ENCODE measurements around the gene SH2B2.

SH2B2 gene

DNA sequence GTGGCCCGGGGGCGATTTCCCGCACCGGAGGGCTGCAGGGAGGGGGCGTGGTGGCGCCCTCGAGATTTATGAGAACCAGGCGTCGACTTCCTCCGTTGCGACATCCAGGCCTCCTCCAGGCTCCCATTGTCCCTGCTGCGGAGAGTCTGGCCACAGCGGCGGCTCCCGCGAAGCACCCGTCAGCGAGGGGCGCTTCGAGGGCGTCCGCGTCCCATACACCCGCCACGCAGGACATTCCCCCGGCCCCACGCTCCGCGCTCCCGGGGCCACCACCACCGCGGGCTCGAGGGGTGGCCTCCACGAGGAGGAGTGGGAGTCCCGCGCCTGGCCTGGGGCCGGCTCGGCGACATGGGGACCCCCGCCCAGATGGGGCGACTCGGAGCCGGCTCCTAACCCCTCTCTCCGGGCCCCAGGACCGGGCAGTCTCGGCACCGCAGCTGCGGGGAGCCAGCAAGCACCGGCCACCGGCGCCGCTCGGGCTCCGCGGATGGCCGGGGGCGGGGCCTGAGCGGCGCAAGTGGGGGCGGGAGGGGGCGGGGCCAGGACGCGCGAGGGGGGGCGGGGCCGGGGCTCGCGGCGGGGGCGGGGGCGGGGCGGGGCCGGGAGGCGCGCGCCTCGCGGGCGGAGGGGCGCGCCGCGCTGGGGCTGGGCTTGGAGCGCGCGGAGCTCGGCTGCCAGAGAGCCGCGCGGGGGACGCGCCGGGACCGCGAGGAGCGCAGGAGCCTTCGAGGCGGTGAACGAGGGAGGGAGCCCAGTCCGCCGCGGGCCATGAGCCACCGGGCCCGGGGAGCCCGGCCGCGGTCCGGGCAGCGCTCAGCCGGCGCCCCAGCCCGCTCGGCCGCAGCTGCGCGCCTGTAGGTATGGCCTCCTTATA lies at the start of gene SH2B2:
SH2B2 (plus strand) TSS at position 632 of the 874 bp plus-strand sequence. CDS start 13,683 bp downstream, outside the sequence.
- Histone ChIP-seq H3K36me3 (ENCODE audit: control insufficient read depth, insufficient read depth, low read length) (no peaks in the 10 kb centered on the region), H3K9ac (ENCODE audit: low read length) (peak within 1 kb of the TSS; percentile 40), H3K27ac (ENCODE audit: low read depth, low read length) (peak within 1 kb of the TSS; percentile 72), H3K27me3 (ENCODE audit: control insufficient read depth, insufficient read depth, low read length) (no peaks in the 10 kb centered on the region), H3K4me1 (ENCODE audit: control insufficient read depth, insufficient read depth, low read length) (peaks cover 2% of the 10 kb centered on the region), H3K4me3 (ENCODE audit: low read length) (peak within 1 kb of the TSS; percentile 81)

DNA sequence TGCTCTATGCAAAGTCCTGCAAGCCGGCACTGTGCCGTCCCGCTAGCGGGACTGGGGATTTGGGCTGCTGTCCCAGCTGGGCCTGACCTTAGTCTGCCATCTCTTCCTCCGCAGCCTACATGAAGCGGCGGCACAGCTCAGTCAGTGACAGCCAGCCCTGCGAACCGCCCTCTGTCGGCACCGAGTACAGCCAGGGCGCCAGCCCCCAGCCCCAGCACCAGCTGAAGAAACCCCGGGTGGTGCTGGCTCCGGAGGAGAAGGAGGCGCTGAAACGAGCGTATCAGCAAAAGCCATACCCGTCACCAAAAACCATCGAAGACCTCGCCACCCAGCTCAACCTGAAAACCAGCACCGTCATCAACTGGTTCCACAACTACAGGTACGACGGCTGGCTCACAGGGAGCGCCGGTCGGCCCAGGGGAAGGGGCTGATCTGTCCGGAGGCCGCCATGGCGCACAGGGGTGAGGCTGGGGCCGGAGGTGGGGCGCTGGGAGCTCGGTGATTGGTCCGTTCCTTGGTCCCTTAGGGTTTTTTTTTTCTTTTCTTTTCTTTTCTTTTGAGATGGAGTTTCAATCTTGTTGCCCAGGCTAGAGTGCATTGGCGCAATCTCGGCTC lies 47.4 kb upstream of the SH2B2 start:
- Histone ChIP-seq H3K27me3 (ENCODE audit: control insufficient read depth, insufficient read depth, low read length) (no peaks in the 10 kb centered on the region), H3K36me3 (ENCODE audit: control insufficient read depth, insufficient read depth, low read length) (peaks cover 11% of the 10 kb centered on the region), H3K9ac (ENCODE audit: low read length) (no peak overlapping the region), H3K27ac (ENCODE audit: low read depth, low read length) (no peak overlapping the region), H3K4me1 (ENCODE audit: control insufficient read depth, insufficient read depth, low read length) (no peaks in the 10 kb centered on the region), H3K4me3 (ENCODE audit: low read length) (no peak overlapping the region)

DNA sequence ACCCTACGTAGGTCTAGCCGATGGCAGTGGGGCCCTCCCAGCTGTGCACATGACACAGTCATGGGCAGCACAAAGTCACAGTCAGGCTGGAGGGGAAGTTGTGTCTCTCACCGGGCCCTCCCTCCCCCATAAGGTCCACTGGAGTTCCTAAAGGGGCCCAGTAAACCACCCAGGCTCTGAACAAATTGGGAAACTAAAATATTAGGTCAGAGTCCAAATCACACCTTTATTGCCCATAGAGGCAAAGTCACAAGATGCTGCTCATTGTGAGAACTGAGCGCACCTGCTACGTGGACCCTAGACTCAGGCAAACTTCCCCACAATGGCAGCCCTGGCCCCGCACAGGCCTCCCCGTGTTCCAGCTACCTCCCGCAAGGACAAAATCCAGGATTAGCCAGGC lies 45.2 kb upstream of the SH2B2 start:
- H3K9ac ChIP-seq (ENCODE audit: low read length), result no peak overlapping the region
- peaks cover 12% of the 10 kb centered on the region for H3K36me3 ChIP-seq (ENCODE audit: control insufficient read depth, insufficient read depth, low read length)
- H3K27ac ChIP-seq (ENCODE audit: low read depth, low read length), result no peak overlapping the region
- no peak overlapping the region for H3K4me3 ChIP-seq (ENCODE audit: low read length)
- no peaks in the 10 kb centered on the region for H3K27me3 ChIP-seq (ENCODE audit: control insufficient read depth, insufficient read depth, low read length)
- H3K4me1 ChIP-seq (ENCODE audit: control insufficient read depth, insufficient read depth, low read length), result no peaks in the 10 kb centered on the region

DNA sequence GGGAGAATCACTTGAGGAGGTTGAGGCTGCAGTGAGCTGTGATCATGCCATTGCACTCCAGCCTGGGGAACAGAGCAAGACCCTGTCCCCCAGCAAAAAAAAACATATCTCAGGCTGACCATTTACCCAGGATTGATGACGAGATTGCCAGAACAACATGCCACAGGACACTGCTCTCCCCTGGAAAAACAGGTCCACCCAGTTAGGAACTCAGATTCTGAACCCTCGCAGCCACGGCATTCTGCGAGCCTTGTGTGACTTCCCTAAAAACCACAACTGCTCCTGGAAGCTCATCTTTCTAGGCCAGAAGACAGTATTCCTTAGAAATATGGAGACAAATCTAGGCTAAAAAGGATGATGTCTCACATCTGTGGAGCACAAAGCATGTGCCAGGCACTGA lies 42.1 kb upstream of the SH2B2 start:
- no peak overlapping the region for H3K4me3 ChIP-seq (ENCODE audit: low read length)
- H3K27ac ChIP-seq (ENCODE audit: low read depth, low read length), result no peak overlapping the region
- peaks cover 12% of the 10 kb centered on the region for H3K36me3 ChIP-seq (ENCODE audit: control insufficient read depth, insufficient read depth, low read length)
- no peaks in the 10 kb centered on the region for H3K4me1 ChIP-seq (ENCODE audit: control insufficient read depth, insufficient read depth, low read length)
- H3K9ac ChIP-seq (ENCODE audit: low read length), result no peak overlapping the region
- H3K27me3 ChIP-seq (ENCODE audit: control insufficient read depth, insufficient read depth, low read length), result no peaks in the 10 kb centered on the region

DNA sequence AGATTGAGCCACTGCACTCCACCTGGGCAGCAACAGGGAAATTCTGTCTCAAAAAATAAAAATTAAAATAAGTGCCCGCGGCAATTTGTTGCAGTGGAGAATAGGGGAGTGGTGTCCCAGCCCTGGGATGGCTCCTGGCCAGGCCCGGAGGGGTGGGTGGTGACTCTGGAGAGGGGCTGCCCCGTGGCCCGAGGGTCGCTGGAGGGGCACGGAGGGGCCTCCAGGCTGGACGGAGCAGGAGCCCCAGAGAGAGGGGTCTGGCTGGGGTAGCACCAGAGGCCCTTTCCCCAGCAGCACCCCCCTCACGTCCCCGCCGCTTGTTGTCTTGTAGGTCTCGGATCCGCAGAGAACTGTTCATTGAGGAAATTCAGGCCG lies 38.6 kb upstream of the SH2B2 start:
- Histone ChIP-seq H3K4me3 (ENCODE audit: low read length) (no peak overlapping the region), H3K9ac (ENCODE audit: low read length) (no peak overlapping the region), H3K27ac (ENCODE audit: low read depth, low read length) (no peak overlapping the region), H3K4me1 (ENCODE audit: control insufficient read depth, insufficient read depth, low read length) (no peaks in the 10 kb centered on the region), H3K27me3 (ENCODE audit: control insufficient read depth, insufficient read depth, low read length) (no peaks in the 10 kb centered on the region), H3K36me3 (ENCODE audit: control insufficient read depth, insufficient read depth, low read length) (peaks cover 6% of the 10 kb centered on the region)

DNA sequence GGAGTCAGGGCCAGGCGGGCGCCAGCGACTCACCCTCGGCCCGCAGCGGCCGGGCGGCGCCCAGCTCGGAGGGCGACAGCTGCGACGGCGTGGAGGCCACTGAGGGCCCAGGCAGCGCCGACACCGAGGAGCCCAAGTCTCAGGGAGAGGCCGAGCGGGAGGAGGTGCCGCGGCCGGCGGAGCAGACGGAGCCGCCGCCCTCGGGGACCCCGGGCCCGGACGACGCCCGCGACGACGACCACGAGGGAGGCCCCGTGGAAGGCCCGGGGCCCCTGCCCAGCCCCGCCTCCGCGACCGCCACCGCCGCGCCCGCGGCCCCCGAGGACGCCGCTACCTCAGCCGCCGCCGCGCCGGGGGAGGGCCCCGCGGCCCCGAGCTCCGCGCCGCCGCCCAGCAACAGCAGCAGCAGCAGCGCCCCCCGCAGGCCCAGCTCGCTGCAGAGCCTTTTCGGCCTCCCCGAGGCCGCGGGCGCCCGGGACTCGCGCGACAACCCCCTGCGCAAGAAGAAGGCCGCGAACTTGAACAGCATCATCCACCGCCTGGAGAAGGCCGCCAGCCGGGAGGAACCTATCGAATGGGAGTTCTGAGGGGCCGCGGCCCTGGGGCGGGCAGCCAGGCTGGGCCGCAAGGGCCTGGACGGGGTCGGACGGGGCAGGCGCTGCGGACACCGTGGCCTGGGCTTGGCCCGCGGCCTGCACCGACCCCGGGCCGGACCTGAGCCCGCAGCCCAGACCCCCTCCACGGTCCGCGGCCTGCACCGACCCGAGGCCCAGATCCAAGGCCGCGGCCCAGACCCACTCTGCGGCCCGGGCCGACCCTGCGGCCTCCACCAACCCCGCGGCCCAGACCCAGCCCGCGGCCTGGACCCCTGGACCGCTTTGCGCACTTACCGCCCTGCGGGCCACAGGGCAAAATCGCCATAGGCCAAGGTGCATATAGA lies 37.9 kb upstream of the SH2B2 start:
- Histone ChIP-seq H3K36me3 (ENCODE audit: control insufficient read depth, insufficient read depth, low read length) (peaks cover 6% of the 10 kb centered on the region), H3K27ac (ENCODE audit: low read depth, low read length) (no peak overlapping the region), H3K4me3 (ENCODE audit: low read length) (no peak overlapping the region)

DNA sequence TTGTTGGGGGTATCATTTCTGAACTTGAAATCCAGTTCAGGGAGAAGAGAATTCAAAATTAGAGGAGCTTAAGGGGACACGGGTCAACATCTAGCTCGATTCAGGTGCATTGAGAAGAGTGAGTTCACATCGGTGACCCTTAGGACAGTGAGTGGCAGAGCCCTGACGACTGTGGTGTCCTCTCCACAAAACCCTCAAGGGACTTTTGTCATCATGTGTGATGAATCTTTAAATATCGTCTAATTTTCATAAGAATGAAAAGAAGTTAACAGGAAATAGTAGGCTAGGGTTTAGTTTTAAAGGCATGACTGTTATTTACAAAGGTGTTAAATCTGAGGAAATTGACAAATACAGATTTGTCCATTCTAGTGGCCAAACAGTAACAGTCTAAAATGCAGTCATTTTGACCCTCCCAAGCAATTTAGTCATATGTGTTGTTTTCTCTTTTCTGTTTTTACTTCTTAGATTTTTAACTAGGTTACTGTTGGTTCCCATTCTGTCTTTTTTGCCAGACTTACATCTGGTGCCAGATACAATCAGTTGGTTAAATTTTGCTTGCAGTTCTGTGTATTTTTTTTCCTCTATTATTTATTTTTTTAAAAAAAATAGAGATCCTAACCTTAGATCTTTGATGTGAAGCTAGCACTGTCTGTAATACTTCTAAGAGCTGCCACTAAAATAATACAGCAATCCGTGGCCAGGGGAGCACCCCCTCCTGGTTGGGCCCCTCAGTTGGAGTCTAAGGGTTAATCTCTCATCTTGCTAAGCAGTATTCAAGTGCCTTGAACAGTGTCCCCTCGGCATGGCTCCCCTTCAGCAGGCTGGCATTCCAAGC lies 34.9 kb upstream of the SH2B2 start:
- H3K9ac ChIP-seq (ENCODE audit: low read length), result no peak overlapping the region
- no peak overlapping the region for H3K4me3 ChIP-seq (ENCODE audit: low read length)
- no peaks in the 10 kb centered on the region for H3K27me3 ChIP-seq (ENCODE audit: control insufficient read depth, insufficient read depth, low read length)
- H3K4me1 ChIP-seq (ENCODE audit: control insufficient read depth, insufficient read depth, low read length), result no peaks in the 10 kb centered on the region
- no peak overlapping the region for H3K27ac ChIP-seq (ENCODE audit: low read depth, low read length)
- peaks cover 3% of the 10 kb centered on the region for H3K36me3 ChIP-seq (ENCODE audit: control insufficient read depth, insufficient read depth, low read length)

More for the DNA sequence above, 37.9 kb upstream of the SH2B2 start:
- H3K27me3 ChIP-seq (ENCODE audit: control insufficient read depth, insufficient read depth, low read length), result no peaks in the 10 kb centered on the region
- no peak overlapping the region for H3K9ac ChIP-seq (ENCODE audit: low read length)
- no peaks in the 10 kb centered on the region for H3K4me1 ChIP-seq (ENCODE audit: control insufficient read depth, insufficient read depth, low read length)

DNA sequence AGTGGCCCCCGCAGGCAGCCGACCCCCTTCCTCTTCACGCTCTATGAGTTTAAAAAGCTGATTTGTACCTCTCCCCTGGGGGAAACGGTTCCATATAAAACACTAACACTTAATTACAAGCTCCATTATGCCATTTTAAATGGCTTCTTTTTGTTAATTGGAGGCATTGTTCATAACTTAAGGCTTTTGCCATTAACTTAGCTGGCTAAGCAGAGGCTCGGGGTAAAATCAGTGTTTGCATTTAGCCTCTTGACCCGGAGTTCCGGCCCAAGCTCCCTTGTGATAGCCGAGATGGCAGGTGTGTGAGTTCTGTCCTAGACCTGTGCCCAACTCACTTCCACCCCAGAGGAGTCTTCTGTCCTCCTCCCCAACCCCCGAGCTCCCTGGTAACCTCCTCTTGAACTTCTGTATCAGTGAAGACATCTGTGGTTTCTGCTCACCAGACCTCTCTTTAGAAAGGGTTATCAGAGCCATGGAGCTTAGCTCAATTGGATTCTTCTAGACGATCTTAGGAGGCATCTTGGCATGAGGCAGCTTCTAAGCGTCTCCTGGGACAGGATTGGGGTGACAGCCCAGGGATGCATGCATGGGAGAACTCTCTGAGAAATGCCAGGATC lies 34.2 kb upstream of the SH2B2 start:
- Histone ChIP-seq H3K27ac (ENCODE audit: low read depth, low read length) (no peak overlapping the region), H3K9ac (ENCODE audit: low read length) (no peak overlapping the region), H3K4me3 (ENCODE audit: low read length) (no peak overlapping the region), H3K36me3 (ENCODE audit: control insufficient read depth, insufficient read depth, low read length) (peaks cover 3% of the 10 kb centered on the region), H3K4me1 (ENCODE audit: control insufficient read depth, insufficient read depth, low read length) (no peaks in the 10 kb centered on the region), H3K27me3 (ENCODE audit: control insufficient read depth, insufficient read depth, low read length) (no peaks in the 10 kb centered on the region)

DNA sequence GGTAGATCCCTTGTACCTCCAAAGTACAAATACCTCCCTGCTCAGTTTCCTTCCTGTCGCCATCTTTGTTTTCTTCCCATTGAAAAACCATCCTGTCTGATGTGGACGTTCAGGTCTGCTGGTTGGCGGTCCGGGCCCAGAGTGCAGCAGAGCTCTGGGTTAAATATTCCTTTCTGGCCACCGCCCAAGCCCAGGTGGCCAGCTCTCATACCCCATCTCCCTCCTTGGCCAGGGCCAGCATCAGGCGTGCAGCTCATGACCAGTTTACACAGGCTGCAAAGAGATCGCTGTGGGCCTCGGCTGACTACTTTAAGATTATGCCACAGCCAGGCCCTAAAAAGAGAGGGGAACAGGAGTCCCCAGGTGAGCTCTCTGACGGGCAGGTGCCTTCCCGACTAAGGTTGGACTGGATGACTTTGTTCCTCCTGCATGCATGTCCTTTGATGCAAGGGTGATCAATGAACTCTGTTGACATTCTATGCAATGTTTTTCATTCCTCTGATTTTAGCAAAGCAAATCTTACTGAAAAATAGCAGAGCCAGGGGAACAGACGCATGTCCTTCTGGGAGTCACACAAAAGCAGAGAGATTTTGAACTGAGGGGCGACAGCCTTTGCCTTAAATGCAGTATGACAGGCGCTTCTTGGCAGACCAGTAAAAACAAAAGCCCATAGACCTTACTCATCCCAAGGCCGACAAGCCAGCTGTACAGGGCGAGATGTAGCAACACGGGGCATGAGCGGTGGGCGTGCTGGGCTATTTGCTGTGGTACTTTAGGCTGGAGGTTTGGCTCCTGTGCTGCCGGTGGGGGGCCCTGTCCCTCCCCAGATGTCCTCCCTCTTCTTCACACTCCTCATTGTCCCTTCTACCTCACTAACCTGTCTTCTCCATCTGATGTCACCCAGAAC lies 33.3 kb upstream of the SH2B2 start:
- no peak overlapping the region for H3K27ac ChIP-seq (ENCODE audit: low read depth, low read length)
- no peaks in the 10 kb centered on the region for H3K4me1 ChIP-seq (ENCODE audit: control insufficient read depth, insufficient read depth, low read length)
- H3K27me3 ChIP-seq (ENCODE audit: control insufficient read depth, insufficient read depth, low read length), result no peaks in the 10 kb centered on the region
- no peak overlapping the region for H3K4me3 ChIP-seq (ENCODE audit: low read length)
- H3K9ac ChIP-seq (ENCODE audit: low read length), result no peak overlapping the region
- peaks cover 3% of the 10 kb centered on the region for H3K36me3 ChIP-seq (ENCODE audit: control insufficient read depth, insufficient read depth, low read length)

DNA sequence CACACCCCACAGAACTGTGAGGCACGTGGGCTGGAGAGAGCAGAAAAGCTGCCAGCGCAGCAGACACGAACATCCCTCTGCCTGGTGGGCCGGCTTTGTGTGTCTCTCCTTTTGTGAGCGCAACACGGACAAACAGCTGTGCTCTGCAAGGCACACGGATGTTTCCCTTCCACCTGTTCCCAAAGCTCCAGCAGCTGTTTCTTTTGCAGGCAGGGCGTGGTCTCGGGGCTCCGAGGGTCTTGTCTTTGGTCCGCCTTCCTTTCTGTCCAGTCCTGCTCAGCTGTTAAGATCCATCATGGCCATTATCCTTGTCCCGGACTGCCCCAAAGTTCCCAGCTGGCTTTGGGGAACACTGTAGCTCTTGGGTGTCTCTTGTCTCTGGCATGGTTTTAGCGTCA lies 32.7 kb upstream of the SH2B2 start:
- no peak overlapping the region for H3K4me3 ChIP-seq (ENCODE audit: low read length)
- no peak overlapping the region for H3K27ac ChIP-seq (ENCODE audit: low read depth, low read length)
- H3K36me3 ChIP-seq (ENCODE audit: control insufficient read depth, insufficient read depth, low read length), result peaks cover 3% of the 10 kb centered on the region
- H3K4me1 ChIP-seq (ENCODE audit: control insufficient read depth, insufficient read depth, low read length), result no peaks in the 10 kb centered on the region
- no peak overlapping the region for H3K9ac ChIP-seq (ENCODE audit: low read length)
- H3K27me3 ChIP-seq (ENCODE audit: control insufficient read depth, insufficient read depth, low read length), result no peaks in the 10 kb centered on the region

DNA sequence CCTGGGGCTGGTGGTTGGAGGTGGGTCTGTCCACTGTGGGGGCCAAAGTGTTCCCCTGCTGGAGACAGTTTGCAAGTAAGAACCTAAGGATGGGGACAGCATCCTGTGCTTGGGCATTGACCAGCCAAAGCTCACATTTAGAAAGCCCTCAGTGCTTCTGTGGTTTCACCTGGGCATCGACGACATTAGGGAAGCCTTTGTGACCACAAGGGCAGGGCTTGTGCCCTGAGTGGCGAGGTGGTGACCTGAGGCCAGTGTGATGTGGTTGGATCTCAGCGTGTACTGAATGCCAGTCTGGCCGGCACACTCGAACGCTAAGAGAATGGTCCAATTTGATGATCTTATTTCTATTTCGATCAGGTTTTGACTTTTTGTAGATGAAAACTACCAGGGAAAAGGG lies 32.1 kb upstream of the SH2B2 start:
- H3K4me3 ChIP-seq (ENCODE audit: low read length), result no peak overlapping the region
- no peaks in the 10 kb centered on the region for H3K27me3 ChIP-seq (ENCODE audit: control insufficient read depth, insufficient read depth, low read length)
- no peak overlapping the region for H3K9ac ChIP-seq (ENCODE audit: low read length)
- no peaks in the 10 kb centered on the region for H3K4me1 ChIP-seq (ENCODE audit: control insufficient read depth, insufficient read depth, low read length)
- no peak overlapping the region for H3K27ac ChIP-seq (ENCODE audit: low read depth, low read length)
- H3K36me3 ChIP-seq (ENCODE audit: control insufficient read depth, insufficient read depth, low read length), result peaks cover 3% of the 10 kb centered on the region
